ENCODE measurements around the gene PRPS2.

PRPS2 gene

DNA sequence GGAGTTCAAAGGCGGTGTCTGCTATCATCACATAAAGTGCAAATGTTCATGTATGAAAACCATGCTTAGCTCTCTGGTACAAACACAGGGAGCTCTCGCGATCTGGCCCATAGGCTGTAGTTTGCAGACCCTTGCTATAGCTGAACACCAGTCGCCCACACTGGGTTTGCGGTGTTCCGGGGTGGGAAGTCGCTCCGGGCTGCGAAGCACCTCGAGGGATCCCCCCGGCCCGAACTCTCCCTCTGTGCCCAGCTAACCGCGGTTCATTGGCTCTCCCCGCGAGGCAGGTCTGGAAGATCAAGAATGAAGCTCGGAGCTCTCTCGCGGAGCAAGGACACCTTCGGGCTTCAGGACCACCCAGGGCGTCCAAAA lies 341 bp upstream of the PRPS2 start:
- no peak for DNase-seq (ENCODE audit: low spot score in 2 of 2)
- Histone ChIP-seq H3K27me3 (ENCODE audit: low read depth) (no peaks in the 10 kb centered on the region), H3K36me3 (replicated peaks) (peaks cover 9% of the 10 kb centered on the region; the same call in 1 of the 2 replicates), H3K9me3 (no peaks in the 10 kb centered on the region), H3K4me3 (peak overlapping the region; percentile 77), H3K4me1 (peaks cover 20% of the 10 kb centered on the region)
- in situ Hi-C loops (cut with MboI; ENCODE audit: low sequenced_read_pairs): no loop called here

DNA sequence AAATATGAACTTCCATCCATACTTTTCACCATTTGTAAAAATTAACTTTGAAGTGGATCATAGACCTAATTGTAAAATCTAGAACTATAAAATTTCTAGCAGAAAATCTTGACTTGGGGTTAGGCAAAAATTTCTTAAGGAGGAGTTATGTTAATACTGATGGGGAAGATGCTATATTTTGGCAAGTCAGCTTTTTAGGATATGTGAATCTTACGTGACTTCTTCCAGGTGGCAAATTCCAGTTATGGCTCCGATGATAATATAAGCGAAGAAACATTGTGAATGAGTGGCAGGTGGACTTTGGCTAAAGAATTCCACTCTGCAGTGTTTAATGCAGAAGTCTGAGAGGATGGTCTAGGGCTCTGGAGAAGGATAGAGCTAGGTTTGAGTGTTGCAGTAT lies 1.5 kb downstream of the PRPS2 start:
- in situ Hi-C loops (cut with MboI; ENCODE audit: low sequenced_read_pairs): no loop called here
- Histone ChIP-seq H3K9me3 (no peaks in the 10 kb centered on the region), H3K36me3 (replicated peaks) (peaks cover 9% of the 10 kb centered on the region; the same call in 1 of the 2 replicates), H3K4me3 (peak overlapping the region; percentile 77), H3K4me1 (peaks cover 20% of the 10 kb centered on the region), H3K27me3 (ENCODE audit: low read depth) (no peaks in the 10 kb centered on the region)
- DNase-seq (ENCODE audit: low spot score in 2 of 2): no peak

DNA sequence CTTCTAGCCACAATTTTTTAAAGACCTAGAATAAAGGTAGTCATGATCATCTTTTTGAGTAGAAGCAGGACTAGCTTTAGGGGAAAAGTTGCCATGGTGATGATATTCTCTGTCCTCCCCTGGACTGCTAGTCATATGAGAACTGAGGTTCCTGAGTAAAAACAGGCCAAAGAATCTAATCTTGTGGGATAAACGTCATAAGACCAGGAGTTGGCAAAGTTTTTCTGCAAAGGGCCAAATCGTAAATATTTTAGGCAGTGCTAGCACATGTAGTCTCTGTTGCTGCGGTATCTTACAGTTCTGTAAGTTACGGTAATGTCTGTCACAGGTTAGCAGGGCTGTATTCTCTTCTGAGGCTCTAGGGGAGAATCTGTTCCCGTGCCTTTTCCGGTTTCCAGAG lies 3.4 kb downstream of the PRPS2 start:
- no peaks in the 10 kb centered on the region for H3K27me3 ChIP-seq (ENCODE audit: low read depth)
- DNase-seq (ENCODE audit: low spot score in 2 of 2): no peak
- H3K4me3 ChIP-seq: no peak overlapping the region
- peaks cover 22% of the 10 kb centered on the region for H3K36me3 ChIP-seq (replicated peaks)
- peaks cover 20% of the 10 kb centered on the region for H3K4me1 ChIP-seq
- H3K9me3 ChIP-seq: no peaks in the 10 kb centered on the region
- in situ Hi-C loops (cut with MboI; ENCODE audit: low sequenced_read_pairs): no loop called here

DNA sequence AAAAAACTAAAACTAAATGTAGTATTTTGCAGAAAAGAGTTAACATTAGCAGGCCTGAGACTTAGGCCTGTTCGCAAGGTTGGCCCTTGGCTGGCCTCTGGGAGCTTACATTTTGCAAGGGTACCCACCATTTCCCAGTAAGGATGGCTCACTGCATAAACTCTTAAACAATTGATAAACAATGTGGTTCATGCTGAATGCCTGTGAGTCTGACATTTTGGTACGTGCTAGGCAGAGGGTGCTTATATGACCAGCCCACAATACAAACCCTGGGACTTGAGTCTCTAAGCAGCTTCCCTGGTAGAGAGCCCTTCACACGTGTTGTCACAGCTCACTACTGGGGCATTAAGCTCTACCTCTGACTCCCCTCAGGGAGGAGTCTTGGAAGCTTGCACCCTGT lies 7.4 kb downstream of the PRPS2 start:
- H3K9me3 ChIP-seq: no peaks in the 10 kb centered on the region
- no peak overlapping the region for H3K4me3 ChIP-seq
- peaks cover 51% of the 10 kb centered on the region for H3K36me3 ChIP-seq (replicated peaks)
- no peak for DNase-seq (ENCODE audit: low spot score in 2 of 2)
- in situ Hi-C loops (cut with MboI; ENCODE audit: low sequenced_read_pairs): no loop called here
- no peaks in the 10 kb centered on the region for H3K27me3 ChIP-seq (ENCODE audit: low read depth)
- H3K4me1 ChIP-seq: peaks cover 8% of the 10 kb centered on the region

DNA sequence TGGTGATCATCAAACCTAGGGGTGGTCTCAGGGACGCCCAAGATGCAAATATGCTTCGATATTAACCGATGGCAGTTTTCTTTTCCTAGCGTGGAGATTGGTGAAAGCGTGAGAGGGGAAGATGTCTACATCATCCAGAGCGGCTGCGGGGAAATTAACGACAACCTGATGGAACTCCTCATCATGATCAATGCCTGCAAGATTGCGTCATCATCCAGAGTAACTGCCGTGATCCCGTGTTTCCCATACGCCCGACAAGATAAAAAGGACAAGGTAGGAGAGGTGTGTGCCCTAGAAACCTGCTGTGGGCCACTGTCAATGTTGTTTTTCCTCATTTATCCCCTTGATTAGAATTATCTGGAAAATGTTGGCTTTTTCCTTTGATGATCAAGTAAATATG lies 7.9 kb downstream of the PRPS2 start:
- DNase-seq (ENCODE audit: low spot score in 2 of 2): no peak
- Histone ChIP-seq H3K36me3 (replicated peaks) (peaks cover 56% of the 10 kb centered on the region), H3K4me3 (no peak overlapping the region), H3K9me3 (no peaks in the 10 kb centered on the region), H3K27me3 (ENCODE audit: low read depth) (no peaks in the 10 kb centered on the region), H3K4me1 (peaks cover 8% of the 10 kb centered on the region)
- in situ Hi-C loops (cut with MboI; ENCODE audit: low sequenced_read_pairs): no loop called here

DNA sequence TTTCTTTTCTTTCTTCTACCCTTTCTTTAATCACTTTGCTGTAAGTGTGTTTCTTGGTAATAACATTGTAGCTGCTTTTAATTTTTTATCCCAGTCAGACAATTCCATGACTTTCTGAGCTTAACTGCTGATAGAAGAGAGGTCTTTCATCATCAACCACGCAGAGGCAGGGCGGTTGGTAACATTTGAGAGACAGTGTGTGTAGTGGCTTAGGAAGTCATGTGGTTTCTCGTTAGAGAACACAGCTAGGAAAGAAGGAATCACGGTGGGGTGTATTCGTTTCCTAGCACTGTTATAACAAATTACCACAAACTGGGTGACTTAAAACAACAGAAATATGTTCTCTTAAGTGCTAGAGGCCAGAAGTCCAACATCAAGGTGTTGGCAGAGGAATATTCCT lies 11.5 kb downstream of the PRPS2 start:
- Histone ChIP-seq H3K4me3 (no peak overlapping the region), H3K36me3 (replicated peaks) (peaks cover 62% of the 10 kb centered on the region), H3K4me1 (peaks cover 3% of the 10 kb centered on the region; the same call in 1 of the 2 replicates), H3K9me3 (no peaks in the 10 kb centered on the region), H3K27me3 (ENCODE audit: low read depth) (no peaks in the 10 kb centered on the region)
- in situ Hi-C loops (cut with MboI; ENCODE audit: low sequenced_read_pairs): loop anchor here (25.0 kb wide), 1 partner anchor 685 kb away; no protein-coding TSS in a partner anchor
- no peak for DNase-seq (ENCODE audit: low spot score in 2 of 2)

DNA sequence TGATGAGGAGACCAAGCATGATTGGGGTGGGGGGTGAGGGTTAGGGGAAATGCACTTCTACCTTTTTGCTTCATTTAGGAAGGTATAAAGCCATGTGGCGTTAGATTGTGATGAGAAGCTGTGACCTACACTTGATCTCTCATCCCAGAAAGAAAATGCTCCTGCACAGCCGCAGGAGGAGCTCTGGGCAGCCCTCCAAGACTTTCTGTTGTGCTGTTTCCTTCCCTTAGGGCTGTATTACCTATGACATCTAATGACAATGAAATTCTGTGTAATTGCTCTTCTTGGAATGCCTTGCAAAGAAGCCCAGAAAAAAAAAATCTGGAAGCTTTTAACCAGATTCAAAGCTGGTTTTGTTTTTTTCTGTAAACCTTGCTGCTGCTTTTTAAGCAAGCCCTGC lies 13.4 kb downstream of the PRPS2 start:
- Histone ChIP-seq H3K9me3 (no peaks in the 10 kb centered on the region), H3K27me3 (ENCODE audit: low read depth) (no peaks in the 10 kb centered on the region), H3K4me1 (peaks cover 8% of the 10 kb centered on the region), H3K36me3 (replicated peaks) (peaks cover 59% of the 10 kb centered on the region), H3K4me3 (no peak overlapping the region)
- peak in 1 of 2 experiments; percentile 48 for DNase-seq (ENCODE audit: low spot score in 2 of 2)
- in situ Hi-C loops (cut with MboI; ENCODE audit: low sequenced_read_pairs): loop anchor here (25.0 kb wide), 1 partner anchor 683 kb away; no protein-coding TSS in a partner anchor

DNA sequence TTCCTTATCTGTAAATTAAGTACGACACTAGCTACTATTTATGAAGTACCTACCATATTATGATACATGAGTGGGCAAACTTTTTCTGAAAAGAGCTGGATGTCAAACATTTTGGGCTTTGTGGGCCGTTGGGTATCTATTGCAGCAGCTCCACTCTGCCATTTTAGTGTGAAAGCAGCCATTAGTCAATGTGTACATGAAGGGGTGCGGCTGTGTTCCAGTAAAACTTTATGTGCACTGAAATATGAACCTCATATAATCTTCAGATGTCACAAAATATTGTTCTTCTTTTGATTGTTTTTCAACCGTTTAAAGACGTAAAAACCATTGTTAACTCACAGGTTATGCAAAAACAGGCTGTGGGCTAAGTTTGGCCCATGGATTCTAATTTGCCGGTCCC lies 14.1 kb downstream of the PRPS2 start:
- Histone ChIP-seq H3K36me3 (replicated peaks) (peaks cover 59% of the 10 kb centered on the region), H3K4me3 (no peak overlapping the region), H3K9me3 (no peaks in the 10 kb centered on the region), H3K27me3 (ENCODE audit: low read depth) (no peaks in the 10 kb centered on the region), H3K4me1 (peaks cover 14% of the 10 kb centered on the region)
- no peak for DNase-seq (ENCODE audit: low spot score in 2 of 2)
- in situ Hi-C loops (cut with MboI; ENCODE audit: low sequenced_read_pairs): loop anchor here (25.0 kb wide), 1 partner anchor 682 kb away; no protein-coding TSS in a partner anchor

DNA sequence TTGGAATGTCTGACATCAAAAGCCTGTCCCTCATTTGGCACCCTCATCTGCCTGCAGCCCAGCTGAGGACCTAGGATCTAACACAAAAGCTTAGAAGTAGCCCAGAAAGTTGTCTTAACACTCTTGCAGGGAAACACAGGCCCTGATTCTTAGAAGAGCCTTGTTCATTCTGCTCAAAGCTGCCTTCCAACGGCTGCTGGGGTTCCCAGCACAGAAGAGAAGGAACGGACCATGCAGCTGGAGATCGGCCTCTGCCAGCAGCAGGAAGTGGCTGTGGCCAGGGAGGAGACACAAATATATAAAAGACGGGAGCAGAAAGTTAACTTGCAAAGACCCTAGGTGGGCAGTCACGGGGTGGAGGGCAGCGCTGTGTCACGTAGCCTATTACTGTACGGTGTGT lies 20.4 kb downstream of the PRPS2 start:
- Histone ChIP-seq H3K36me3 (replicated peaks) (peaks cover 44% of the 10 kb centered on the region), H3K4me3 (no peak overlapping the region), H3K4me1 (peaks cover 10% of the 10 kb centered on the region), H3K9me3 (no peaks in the 10 kb centered on the region), H3K27me3 (ENCODE audit: low read depth) (no peaks in the 10 kb centered on the region)
- in situ Hi-C loops (cut with MboI; ENCODE audit: low sequenced_read_pairs): loop anchor here (10.0 to 25.0 kb wide), 2 partner anchors 83 to 676 kb away; no protein-coding TSS in a partner anchor
- no peak for DNase-seq (ENCODE audit: low spot score in 2 of 2)

DNA sequence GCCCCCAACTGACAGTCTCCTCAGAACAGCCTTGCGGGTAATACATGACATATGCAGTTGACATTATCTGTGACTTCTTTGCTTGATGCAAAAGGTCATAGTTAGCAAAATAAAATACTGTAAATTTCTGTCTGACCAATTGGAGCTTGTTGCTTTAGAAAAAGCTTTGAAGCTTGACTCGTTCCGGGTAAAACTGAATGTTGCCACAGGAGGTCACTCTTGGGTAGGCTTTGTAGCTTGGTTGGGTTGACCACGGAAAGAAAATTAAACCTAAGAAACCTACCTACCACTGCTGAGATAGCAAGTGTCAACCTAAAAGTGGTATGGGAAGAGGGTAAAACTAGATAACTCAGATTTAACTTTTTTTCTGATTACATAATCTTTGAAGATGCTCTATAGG lies 23.2 kb downstream of the PRPS2 start:
- in situ Hi-C loops (cut with MboI; ENCODE audit: low sequenced_read_pairs): loop anchor here (10.0 to 25.0 kb wide), 2 partner anchors 80 to 673 kb away; no protein-coding TSS in a partner anchor
- Histone ChIP-seq H3K4me3 (no peak overlapping the region), H3K36me3 (replicated peaks) (peaks cover 41% of the 10 kb centered on the region), H3K4me1 (peaks cover 8% of the 10 kb centered on the region), H3K27me3 (ENCODE audit: low read depth) (no peaks in the 10 kb centered on the region), H3K9me3 (no peaks in the 10 kb centered on the region)
- peak; percentile 49 to 63 for DNase-seq (ENCODE audit: low spot score in 2 of 2)

DNA sequence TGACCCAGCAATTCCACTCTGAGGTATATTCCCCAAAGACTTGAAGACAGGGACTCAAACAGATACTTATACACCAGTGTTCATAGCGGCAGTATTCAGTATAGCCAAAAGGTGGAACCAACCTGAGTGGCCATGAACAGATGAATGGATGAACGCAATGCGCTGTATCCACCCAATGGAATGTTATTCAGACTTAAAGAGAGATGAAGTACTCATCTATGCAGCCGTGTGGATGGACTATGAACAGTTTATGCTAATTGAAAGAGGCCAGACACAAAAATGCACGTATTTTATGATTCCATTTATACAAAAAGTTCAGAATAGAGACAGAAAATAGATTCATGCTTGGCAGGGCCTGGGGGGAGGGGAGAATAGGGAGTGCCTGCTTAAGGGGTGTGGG lies 26.3 kb downstream of the PRPS2 start:
- Histone ChIP-seq H3K36me3 (replicated peaks) (peaks cover 46% of the 10 kb centered on the region), H3K27me3 (ENCODE audit: low read depth) (no peaks in the 10 kb centered on the region), H3K4me3 (no peak overlapping the region), H3K4me1 (no peaks in the 10 kb centered on the region), H3K9me3 (no peaks in the 10 kb centered on the region)
- in situ Hi-C loops (cut with MboI; ENCODE audit: low sequenced_read_pairs): loop anchor here (10.0 to 25.0 kb wide), 2 partner anchors 77 to 670 kb away; no protein-coding TSS in a partner anchor
- DNase-seq (ENCODE audit: low spot score in 2 of 2): no peak

DNA sequence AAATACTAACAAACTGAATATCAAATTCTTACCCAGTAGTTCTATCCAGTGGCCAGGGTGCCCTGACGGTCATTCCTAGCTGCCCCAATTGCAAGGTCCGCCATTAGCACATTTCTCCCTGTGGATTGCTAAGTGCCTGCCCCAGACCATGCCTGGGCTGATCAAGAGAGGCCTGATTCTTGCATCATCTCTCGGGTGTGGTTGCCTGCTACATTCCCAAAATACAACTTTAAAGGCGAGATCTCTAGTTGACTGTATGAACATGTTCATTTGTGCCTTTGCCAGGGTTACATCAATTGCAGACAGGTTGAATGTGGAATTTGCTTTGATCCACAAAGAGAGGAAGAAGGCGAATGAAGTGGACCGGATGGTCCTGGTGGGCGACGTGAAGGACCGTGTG lies 28.0 kb downstream of the PRPS2 start:
- H3K4me1 ChIP-seq: no peaks in the 10 kb centered on the region
- no peaks in the 10 kb centered on the region for H3K27me3 ChIP-seq (ENCODE audit: low read depth)
- peaks cover 47% of the 10 kb centered on the region for H3K36me3 ChIP-seq (replicated peaks)
- H3K4me3 ChIP-seq: no peak overlapping the region
- in situ Hi-C loops (cut with MboI; ENCODE audit: low sequenced_read_pairs): loop anchor here (10.0 to 25.0 kb wide), 2 partner anchors 76 to 668 kb away; no protein-coding TSS in a partner anchor
- no peaks in the 10 kb centered on the region for H3K9me3 ChIP-seq
- DNase-seq (ENCODE audit: low spot score in 2 of 2): no peak

DNA sequence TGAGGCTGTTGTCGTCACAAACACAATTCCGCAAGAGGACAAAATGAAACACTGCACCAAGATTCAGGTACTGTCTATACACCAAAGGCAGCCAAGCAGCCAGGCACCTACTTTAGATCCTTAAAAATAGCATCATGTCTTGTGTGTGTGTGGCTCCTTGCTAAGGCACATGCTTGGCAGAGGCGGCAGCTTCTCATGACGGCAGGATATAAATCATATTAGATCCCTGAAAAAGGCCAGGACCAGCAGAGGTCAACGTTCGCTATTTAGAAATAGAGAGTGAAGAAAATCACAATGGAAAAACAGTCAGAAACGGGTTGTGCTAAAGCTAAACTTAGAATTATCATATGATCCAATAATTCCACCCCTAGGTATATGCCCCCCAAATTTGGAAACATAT lies 29.5 kb downstream of the PRPS2 start:
- Histone ChIP-seq H3K9me3 (no peaks in the 10 kb centered on the region), H3K36me3 (replicated peaks) (peaks cover 51% of the 10 kb centered on the region), H3K4me1 (no peaks in the 10 kb centered on the region), H3K27me3 (ENCODE audit: low read depth) (no peaks in the 10 kb centered on the region), H3K4me3 (no peak overlapping the region)
- in situ Hi-C loops (cut with MboI; ENCODE audit: low sequenced_read_pairs): loop anchor here (25.0 kb wide), 1 partner anchor 667 kb away; no protein-coding TSS in a partner anchor
- no peak for DNase-seq (ENCODE audit: low spot score in 2 of 2)

DNA sequence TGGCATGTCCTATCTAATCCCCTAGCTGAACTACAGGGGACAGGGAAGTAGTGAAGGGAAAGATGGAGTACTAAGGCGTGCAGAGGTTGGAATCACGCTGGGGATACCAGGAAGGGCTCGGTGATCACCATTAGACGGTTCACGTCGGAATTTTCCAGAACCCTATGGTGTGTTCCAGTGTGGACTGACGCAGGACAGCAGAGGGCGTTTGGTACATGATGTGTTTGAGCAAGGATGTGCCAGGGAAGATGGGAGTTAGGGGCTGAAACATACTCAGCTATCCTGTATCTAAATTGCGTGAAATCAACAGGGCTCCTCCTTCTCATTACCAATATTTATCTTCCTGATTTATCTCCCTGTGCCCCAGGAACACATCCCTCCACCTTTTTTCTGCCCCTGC lies 33.7 kb downstream of the PRPS2 start:
- H3K4me3 ChIP-seq: no peak overlapping the region
- in situ Hi-C loops (cut with MboI; ENCODE audit: low sequenced_read_pairs): loop anchor here (25.0 kb wide), 1 partner anchor 662 kb away; no protein-coding TSS in a partner anchor
- H3K4me1 ChIP-seq: no peaks in the 10 kb centered on the region
- H3K9me3 ChIP-seq: no peaks in the 10 kb centered on the region
- no peak for DNase-seq (ENCODE audit: low spot score in 2 of 2)
- H3K36me3 ChIP-seq (replicated peaks): peaks cover 39% of the 10 kb centered on the region
- peaks cover 3% of the 10 kb centered on the region; the same call in 1 of the 2 replicates for H3K27me3 ChIP-seq (ENCODE audit: low read depth)

DNA sequence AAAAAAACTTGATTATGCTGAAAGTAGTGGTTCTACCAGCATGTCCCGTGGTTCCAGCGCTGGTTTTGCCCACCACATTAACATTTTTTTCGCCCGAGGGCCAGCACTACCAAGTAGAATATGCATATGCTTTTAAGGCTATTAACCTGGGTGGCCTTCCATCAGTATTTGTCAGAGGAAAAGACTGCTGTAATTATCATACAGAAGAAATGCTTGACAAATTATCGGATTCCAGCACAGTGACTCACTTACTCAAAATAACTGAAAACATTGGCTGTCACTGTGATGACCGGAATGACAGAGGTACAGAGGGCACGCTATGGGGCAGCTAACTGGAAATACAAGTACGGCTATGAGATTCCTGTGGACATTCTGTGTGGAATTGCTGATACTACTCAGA lies 34.6 kb downstream of the PRPS2 start:
- H3K4me1 ChIP-seq: no peaks in the 10 kb centered on the region
- DNase-seq (ENCODE audit: low spot score in 2 of 2): peak; percentile 14 to 26
- peaks cover 31% of the 10 kb centered on the region for H3K36me3 ChIP-seq (replicated peaks)
- H3K9me3 ChIP-seq: no peaks in the 10 kb centered on the region
- H3K4me3 ChIP-seq: no peak overlapping the region
- in situ Hi-C loops (cut with MboI; ENCODE audit: low sequenced_read_pairs): no loop called here
- H3K27me3 ChIP-seq (ENCODE audit: low read depth): peaks cover 3% of the 10 kb centered on the region; the same call in 1 of the 2 replicates

Data from HAP-1 (cell line).